Measurements from ENCODE around the gene MARVELD1. TPM values are rescaled to one million over a fixed set of nuclear protein-coding genes. Genes with fewer than 3 reads are reported as not detected.

Gene MARVELD1
- total and polyA plus RNA-seq, 4 donors: 15.7 to 57.9 (median 24.1) TPM

- no peak for ATAC-seq (ENCODE audit: insufficient read depth, low FRiP score)
- Histone ChIP-seq H3K27ac (ENCODE audit: low read depth in 1 of 2, low read length in 1 of 2) (no peak overlapping the region), H3K27me3 (ENCODE audit: control insufficient read depth in 3 of 3, insufficient read depth in 3 of 3, low read length in 2 of 3) (no peaks in the 10 kb centered on the region), H3K36me3 (ENCODE audit: control insufficient read depth in 4 of 4, insufficient read depth in 4 of 4, low read length in 4 of 4) (peaks cover 14 to 47% (median 27%) of the 10 kb centered on the region in 4 donors), H3K4me1 (ENCODE audit: control insufficient read depth in 5 of 5, insufficient read depth in 5 of 5, low read length in 5 of 5) (no peaks in the 10 kb centered on the region), H3K4me3 (no peak overlapping the region), H3K9ac (ENCODE audit: insufficient read depth in 1 of 2, low read length in 2 of 2) (no peak overlapping the region), H3K9me3 (ENCODE audit: control insufficient read depth in 4 of 4, insufficient read depth in 3 of 4, low read length in 3 of 4) (no peaks in the 10 kb centered on the region)
- no peak for TF ChIP-seq CTCF (IDR thresholded peaks at IDR 0.05; ENCODE audit: control extremely low read depth, extremely low read depth)
- DNase-seq: no peak
- 90 to 97% methylated on average over 9 of the region's 9 CpGs for WGBS, 2 donors
Measured at GRCh38 chr10:97675222-97675621, 38.3 kb upstream of the MARVELD1 start.

GRCh38 chr10:97676770-97677581 lies 36.6 kb upstream of the MARVELD1 start:
- Histone ChIP-seq H3K9me3 (ENCODE audit: control insufficient read depth in 4 of 4, insufficient read depth in 3 of 4, low read length in 3 of 4) (no peaks in the 10 kb centered on the region), H3K4me1 (ENCODE audit: control insufficient read depth in 5 of 5, insufficient read depth in 5 of 5, low read length in 5 of 5) (no peaks in the 10 kb centered on the region), H3K36me3 (ENCODE audit: control insufficient read depth in 4 of 4, insufficient read depth in 4 of 4, low read length in 4 of 4) (peaks cover 11 to 45% (median 27%) of the 10 kb centered on the region in 4 donors), H3K27me3 (ENCODE audit: control insufficient read depth in 3 of 3, insufficient read depth in 3 of 3, low read length in 2 of 3) (no peaks in the 10 kb centered on the region), H3K9ac (ENCODE audit: insufficient read depth in 1 of 2, low read length in 2 of 2) (no peak overlapping the region), H3K4me3 (no peak overlapping the region), H3K27ac (ENCODE audit: low read depth in 1 of 2, low read length in 1 of 2) (no peak overlapping the region)
- peak; percentile 73 for ATAC-seq (ENCODE audit: insufficient read depth, low FRiP score)
- DNase-seq: peak; percentile 22 to 51 (median 28)
- peak; percentile 84 for TF ChIP-seq CTCF (IDR thresholded peaks at IDR 0.05; ENCODE audit: control extremely low read depth, extremely low read depth)
- 91 to 100% methylated on average over 2 of the region's 2 CpGs for WGBS, 2 donors

- 95% methylated on average over 16 of the region's 16 CpGs for WGBS, 2 donors
- no peak overlapping the region for H3K4me3 ChIP-seq
- TF ChIP-seq CTCF (IDR thresholded peaks at IDR 0.05; ENCODE audit: control extremely low read depth, extremely low read depth): no peak
- DNase-seq (no peak), ATAC-seq (ENCODE audit: insufficient read depth, low FRiP score) (no peak)
- no peak overlapping the region for H3K27ac ChIP-seq (ENCODE audit: low read depth in 1 of 2, low read length in 1 of 2)
- peaks cover 0 to 1% (median 0%) of the 10 kb centered on the region in 4 donors for H3K9me3 ChIP-seq (ENCODE audit: control insufficient read depth in 4 of 4, insufficient read depth in 3 of 4, low read length in 3 of 4)
- H3K36me3 ChIP-seq (ENCODE audit: control insufficient read depth in 4 of 4, insufficient read depth in 4 of 4, low read length in 4 of 4): peaks cover 7 to 34% (median 15%) of the 10 kb centered on the region in 4 donors
- no peaks in the 10 kb centered on the region for H3K27me3 ChIP-seq (ENCODE audit: control insufficient read depth in 3 of 3, insufficient read depth in 3 of 3, low read length in 2 of 3)
- no peak overlapping the region for H3K9ac ChIP-seq (ENCODE audit: insufficient read depth in 1 of 2, low read length in 2 of 2)
- H3K4me1 ChIP-seq (ENCODE audit: control insufficient read depth in 5 of 5, insufficient read depth in 5 of 5, low read length in 5 of 5): peaks cover 0 to 9% (median 0%) of the 10 kb centered on the region in 5 donors
Measured at GRCh38 chr10:97679594-97679993, 33.9 kb upstream of the MARVELD1 start.
